Liver (tissue), 9 donors: Measurements from ENCODE around the gene SLC6A8. TPM values are rescaled to one million over a fixed set of nuclear protein-coding genes. Genes with fewer than 3 reads are reported as not detected.

Experiments used
- DNase-seq: peaks from one replicate; pipeline ENCODE4 v3.0.0-alpha.2; 2017; ENCODE audit warnings: low spot score
- H3K27ac ChIP-seq, 2 donors: one replicate each; pipeline ENCODE4 v1.7.0; 2013; ENCODE audit warnings: inconsistent platforms in 2 of 2, low read length in 2 of 2, control low read depth in 1 of 2, low read depth in 1 of 2, mild to moderate bottlenecking in 1 of 2
- H3K27me3 ChIP-seq, 4 donors: one replicate each; pipeline versions ENCODE4 v1.6.1 to v1.7.0; 2013; ENCODE audit warnings: low read length in 3 of 4, inconsistent platforms in 1 of 4, mild to moderate bottlenecking in 1 of 4, moderate library complexity in 1 of 4; ENCODE audit not compliant: control insufficient read depth in 4 of 4, insufficient read depth in 4 of 4
- H3K36me3 ChIP-seq, 4 donors: one replicate each; pipeline versions ENCODE4 v1.6.1 to v1.7.0; 2013; ENCODE audit warnings: low read length in 3 of 4, mild to moderate bottlenecking in 3 of 4, low read depth in 1 of 4, moderate library complexity in 1 of 4; ENCODE audit not compliant: control insufficient read depth in 4 of 4, insufficient read depth in 3 of 4
- H3K4me1 ChIP-seq, 4 donors: one replicate each; pipeline versions ENCODE4 v1.6.1 to v1.7.0; 2013; ENCODE audit warnings: low read length in 3 of 4, mild to moderate bottlenecking in 3 of 4, moderate library complexity in 1 of 4; ENCODE audit not compliant: control insufficient read depth in 4 of 4, insufficient read depth in 4 of 4
- H3K4me3 ChIP-seq, 3 donors: one replicate each; pipeline versions ENCODE4 v1.6.1 to v1.7.0; 2013; ENCODE audit warnings: low read length in 3 of 3, control low read depth in 1 of 3, low read depth in 1 of 3, mild to moderate bottlenecking in 1 of 3
- H3K9ac ChIP-seq, 2 donors: one replicate each; pipeline ENCODE4 v1.7.0; 2013; ENCODE audit warnings: low read length in 2 of 2, mild to moderate bottlenecking in 2 of 2, moderate library complexity in 2 of 2, control low read depth in 1 of 2, low read depth in 1 of 2
- H3K9me3 ChIP-seq, 4 donors: one replicate each; pipeline versions ENCODE4 v1.6.1 to v1.7.0; 2013; ENCODE audit warnings: low read length in 3 of 4; ENCODE audit not compliant: control insufficient read depth in 4 of 4
- EGR1 ChIP-seq, 2 donors: IDR thresholded peaks; 2 replicates each; pipeline ENCODE4 v1.6.1; 2016 to 2018; ENCODE audit warnings: antibody characterized with exemption in 2 of 2, low read depth in 2 of 2
- FOXA1 ChIP-seq: IDR thresholded peaks from 2 replicates; pipeline ENCODE4 v1.6.1; 2016; ENCODE audit warnings: antibody characterized with exemption
- FOXA2 ChIP-seq: IDR thresholded peaks from 2 replicates; pipeline ENCODE4 v1.6.1; 2016; ENCODE audit warnings: antibody characterized with exemption
- GABPA ChIP-seq, 2 donors: IDR thresholded peaks in 1 of 2; conservative IDR thresholded peaks in 1 of 2; 2 replicates each; pipeline ENCODE4 v1.6.1; 2016; ENCODE audit warnings: antibody characterized with exemption in 2 of 2, mild to moderate bottlenecking in 1 of 2, moderate library complexity in 1 of 2
- HNF4G ChIP-seq: IDR thresholded peaks from 2 replicates; pipeline ENCODE4 v1.6.1; 2016; ENCODE audit warnings: antibody characterized with exemption
- JUND ChIP-seq, 2 donors: IDR thresholded peaks; 2 replicates each; pipeline ENCODE4 v1.6.1; 2016; ENCODE audit warnings: antibody characterized with exemption in 2 of 2
- NR2F2 ChIP-seq: IDR thresholded peaks from 2 replicates; pipeline ENCODE4 v1.6.1; 2016; ENCODE audit warnings: antibody characterized with exemption
- RAD21 ChIP-seq, 2 donors: IDR thresholded peaks; 2 replicates each; pipeline ENCODE4 v1.6.1; 2016; ENCODE audit warnings: antibody characterized with exemption in 2 of 2, mild to moderate bottlenecking in 2 of 2
- RXRA ChIP-seq, 2 donors: IDR thresholded peaks; 2 replicates each; pipeline ENCODE4 v1.6.1; 2017 to 2018; ENCODE audit warnings: antibody characterized with exemption in 2 of 2, mild to moderate bottlenecking in 1 of 2
- SP1 ChIP-seq: IDR thresholded peaks from 2 replicates; pipeline ENCODE4 v1.6.1; 2018; ENCODE audit warnings: antibody characterized with exemption, mild to moderate bottlenecking
- TAF1 ChIP-seq: conservative IDR thresholded peaks from 2 replicates; pipeline ENCODE4 v1.6.1; 2016; ENCODE audit warnings: antibody characterized with exemption, mild to moderate bottlenecking
- YY1 ChIP-seq: IDR thresholded peaks from 2 replicates; pipeline ENCODE4 v1.6.1; 2016; ENCODE audit warnings: antibody characterized with exemption, mild to moderate bottlenecking
- WGBS: extraction: QIAGEN DNeasy Blood & Tissue Kit; methylation state at CpG from one replicate; pipeline ENCODE4 v1.1.7; 2013; 5-methylcytosine and 5-hydroxymethylcytosine counted together
- polyA plus RNA-seq, 2 donors: library from polyadenylated mRNA; stranded (reverse) in 1 of 2; unstranded in 1 of 2; fragments of 200-250 nt in 1 of 2; fragments of >200 nt in 1 of 2; fragmentation: Nextera tagmentation in 1 of 2; extraction: Ambion mirVana in 1 of 2; gene quantifications; one replicate each; pipeline versions ENCODE4 v1.2.1 to v1.2.3, GENCODE V29; 2013 to 2015
- total RNA-seq, 2 donors: library from RNA; depleted of rRNA; stranded (reverse); fragments of >200 nt; gene quantifications; one replicate each; pipeline ENCODE4 v1.2.3, GENCODE V29; 2014
- TF ChIP-seq, protein P1 (sequence below): IDR thresholded peaks from 2 replicates; pipeline ENCODE4 v1.6.1; 2016; ENCODE audit warnings: antibody characterized with exemption
- TF ChIP-seq, protein P2 (sequence below): fragments of 150-350 bp; IDR thresholded peaks from 2 replicates; pipeline ENCODE4 v1.5.1; 2017; ENCODE audit warnings: improper control_type of control experiment, low read depth, low read length; ENCODE audit not compliant: missing input control
- TF ChIP-seq, protein P3 (sequence below): IDR thresholded peaks from 2 replicates; pipeline ENCODE4 v1.6.1; 2016; ENCODE audit warnings: antibody characterized with exemption
- donor health status: healthy.
- donor health status: healthy.
- donor health status: healthy.
- donor health status: healthy.
- donor health status: healthy.

Gene SLC6A8
- total and polyA plus RNA-seq, 4 donors = 0.25 to 44.4 (median 1.4) TPM

DNA sequence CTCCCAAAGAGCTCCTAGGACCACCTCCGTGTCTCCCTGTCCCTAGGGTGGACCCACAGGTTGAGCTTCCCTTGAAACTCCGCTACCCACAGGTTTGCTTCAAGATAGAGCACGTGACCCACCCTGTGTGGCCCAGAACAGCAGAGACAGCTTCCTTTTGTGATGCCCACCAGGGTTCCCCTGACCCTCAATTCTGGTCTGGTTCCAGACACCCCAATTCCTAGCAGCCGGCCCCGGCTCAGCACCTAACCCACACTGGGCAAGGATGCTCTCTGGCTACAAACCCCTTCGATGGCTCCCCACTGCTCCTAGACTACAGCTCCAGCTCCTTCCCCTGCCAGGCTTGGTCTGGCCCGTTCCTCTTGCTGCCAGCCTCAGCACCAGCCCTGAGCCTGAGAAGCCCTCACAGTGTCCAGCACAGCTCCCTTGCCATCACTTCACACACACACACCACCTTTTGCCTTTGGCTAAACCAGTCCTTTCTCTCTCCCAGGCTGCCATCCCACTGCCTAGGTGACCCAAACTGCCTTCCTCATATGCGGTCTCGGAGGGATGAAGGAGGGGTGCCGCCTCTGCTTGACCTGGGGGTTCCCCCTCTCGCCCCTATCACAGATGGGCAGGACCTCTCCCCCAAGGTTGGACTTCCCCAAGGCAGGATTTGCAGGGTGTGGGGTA lies 20.3 kb upstream of the SLC6A8 start:
- H3K4me3 ChIP-seq = no peak overlapping the region
- 66% methylated on average over 11 of the region's 11 CpGs for WGBS

DNA sequence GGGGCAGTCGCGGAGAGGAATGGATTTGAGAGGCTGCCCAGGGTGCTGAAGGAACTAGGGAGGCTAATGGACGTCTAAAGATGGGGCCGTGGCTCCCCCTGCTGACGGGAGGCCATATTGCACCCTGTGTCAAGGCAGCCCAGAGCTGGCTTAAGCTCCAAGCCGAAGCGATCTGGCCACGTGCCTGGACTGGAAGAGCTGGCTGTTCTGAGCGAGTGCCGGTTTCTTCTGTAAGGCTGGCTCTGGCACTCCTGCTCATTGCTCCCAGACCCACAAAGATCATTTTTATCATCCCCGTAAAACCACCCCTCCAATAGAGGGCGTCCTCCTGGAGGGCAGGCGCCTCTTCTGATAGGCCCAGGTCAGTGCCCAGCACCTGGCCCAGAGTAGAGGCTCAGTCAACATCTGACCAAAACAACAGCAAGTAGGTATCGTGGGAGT lies 19.8 kb upstream of the SLC6A8 start:
- WGBS = 19% methylated on average over 14 of the region's 14 CpGs
- no peak overlapping the region for H3K27ac ChIP-seq
- H3K9me3 ChIP-seq = no peaks in the 10 kb centered on the region
- H3K4me1 ChIP-seq = peaks cover 0 to 2% (median 1%) of the 10 kb centered on the region in 4 donors
- H3K27me3 ChIP-seq = peaks cover 0 to 3% (median 0%) of the 10 kb centered on the region in 4 donors
- TF ChIP-seq, protein P1, sequence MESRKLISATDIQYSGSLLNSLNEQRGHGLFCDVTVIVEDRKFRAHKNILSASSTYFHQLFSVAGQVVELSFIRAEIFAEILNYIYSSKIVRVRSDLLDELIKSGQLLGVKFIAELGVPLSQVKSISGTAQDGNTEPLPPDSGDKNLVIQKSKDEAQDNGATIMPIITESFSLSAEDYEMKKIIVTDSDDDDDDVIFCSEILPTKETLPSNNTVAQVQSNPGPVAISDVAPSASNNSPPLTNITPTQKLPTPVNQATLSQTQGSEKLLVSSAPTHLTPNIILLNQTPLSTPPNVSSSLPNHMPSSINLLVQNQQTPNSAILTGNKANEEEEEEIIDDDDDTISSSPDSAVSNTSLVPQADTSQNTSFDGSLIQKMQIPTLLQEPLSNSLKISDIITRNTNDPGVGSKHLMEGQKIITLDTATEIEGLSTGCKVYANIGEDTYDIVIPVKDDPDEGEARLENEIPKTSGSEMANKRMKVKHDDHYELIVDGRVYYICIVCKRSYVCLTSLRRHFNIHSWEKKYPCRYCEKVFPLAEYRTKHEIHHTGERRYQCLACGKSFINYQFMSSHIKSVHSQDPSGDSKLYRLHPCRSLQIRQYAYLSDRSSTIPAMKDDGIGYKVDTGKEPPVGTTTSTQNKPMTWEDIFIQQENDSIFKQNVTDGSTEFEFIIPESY = no peak
- TF ChIP-seq SP1 (no peak), RAD21 (IDR thresholded peaks at IDR 0.05) (peak; percentile 77 to 86), RXRA (IDR thresholded peaks at IDR 0.05) (no peak), FOXA1 (no peak), FOXA2 (no peak), NR2F2 (no peak), EGR1 (IDR thresholded peaks at IDR 0.05; ENCODE audit: low read depth in 2 of 2) (no peak), JUND (IDR thresholded peaks at IDR 0.05) (no peak), HNF4G (no peak), TAF1 (no peak)
- TF ChIP-seq, protein P2, sequence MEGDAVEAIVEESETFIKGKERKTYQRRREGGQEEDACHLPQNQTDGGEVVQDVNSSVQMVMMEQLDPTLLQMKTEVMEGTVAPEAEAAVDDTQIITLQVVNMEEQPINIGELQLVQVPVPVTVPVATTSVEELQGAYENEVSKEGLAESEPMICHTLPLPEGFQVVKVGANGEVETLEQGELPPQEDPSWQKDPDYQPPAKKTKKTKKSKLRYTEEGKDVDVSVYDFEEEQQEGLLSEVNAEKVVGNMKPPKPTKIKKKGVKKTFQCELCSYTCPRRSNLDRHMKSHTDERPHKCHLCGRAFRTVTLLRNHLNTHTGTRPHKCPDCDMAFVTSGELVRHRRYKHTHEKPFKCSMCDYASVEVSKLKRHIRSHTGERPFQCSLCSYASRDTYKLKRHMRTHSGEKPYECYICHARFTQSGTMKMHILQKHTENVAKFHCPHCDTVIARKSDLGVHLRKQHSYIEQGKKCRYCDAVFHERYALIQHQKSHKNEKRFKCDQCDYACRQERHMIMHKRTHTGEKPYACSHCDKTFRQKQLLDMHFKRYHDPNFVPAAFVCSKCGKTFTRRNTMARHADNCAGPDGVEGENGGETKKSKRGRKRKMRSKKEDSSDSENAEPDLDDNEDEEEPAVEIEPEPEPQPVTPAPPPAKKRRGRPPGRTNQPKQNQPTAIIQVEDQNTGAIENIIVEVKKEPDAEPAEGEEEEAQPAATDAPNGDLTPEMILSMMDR = peak; percentile 82
- TF ChIP-seq, protein P3, sequence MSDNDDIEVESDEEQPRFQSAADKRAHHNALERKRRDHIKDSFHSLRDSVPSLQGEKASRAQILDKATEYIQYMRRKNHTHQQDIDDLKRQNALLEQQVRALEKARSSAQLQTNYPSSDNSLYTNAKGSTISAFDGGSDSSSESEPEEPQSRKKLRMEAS = no peak
- H3K9ac ChIP-seq = no peak overlapping the region
- no peaks in the 10 kb centered on the region for H3K36me3 ChIP-seq
- no peak overlapping the region for H3K4me3 ChIP-seq
- peak; percentile 87 for DNase-seq

More for the DNA sequence above, 20.3 kb upstream of the SLC6A8 start:
- Histone ChIP-seq H3K27me3 (peaks cover 0 to 3% (median 0%) of the 10 kb centered on the region in 4 donors), H3K36me3 (no peaks in the 10 kb centered on the region), H3K27ac (no peak overlapping the region), H3K4me1 (peaks cover 0 to 3% (median 1%) of the 10 kb centered on the region in 4 donors), H3K9me3 (no peaks in the 10 kb centered on the region), H3K9ac (no peak overlapping the region)
- TF ChIP-seq, protein P1 = no peak
- TF ChIP-seq EGR1 (IDR thresholded peaks at IDR 0.05; ENCODE audit: low read depth in 2 of 2) (no peak), RAD21 (IDR thresholded peaks at IDR 0.05) (no peak), SP1 (no peak), YY1 (no peak), TAF1 (no peak), HNF4G (no peak), GABPA (IDR thresholded peaks at IDR 0.05 in 1 of 2, conservative IDR thresholded peaks at IDR 0.05 in 1 of 2) (no peak), FOXA2 (no peak), NR2F2 (no peak), FOXA1 (no peak)
- TF ChIP-seq, protein P3 = no peak
- DNase-seq = no peak
